ENCODE results near the gene PTPRC.

The PTPRC gene

DNA sequence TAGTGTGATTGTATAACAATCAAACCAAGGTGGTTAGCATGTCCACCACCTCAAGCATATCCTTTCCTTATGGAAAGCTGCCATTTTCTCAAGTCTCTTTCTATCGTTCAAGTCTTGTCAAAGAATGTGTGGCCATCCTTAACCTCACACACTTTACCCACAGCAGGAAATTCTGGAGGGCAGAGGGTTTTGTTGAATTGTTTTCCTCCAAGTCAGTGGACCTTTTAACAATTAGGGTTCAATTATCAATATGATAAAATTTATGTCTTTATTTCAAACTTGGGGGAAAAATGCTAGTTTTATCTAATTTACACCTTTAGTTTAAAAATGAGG is 14.2 kb upstream of the PTPRC start:
- TF ChIP-seq LEF1 (IDR thresholded peaks at IDR 0.05; ENCODE audit: borderline replicate concordance): no peak
- TF ChIP-seq, protein P1, sequence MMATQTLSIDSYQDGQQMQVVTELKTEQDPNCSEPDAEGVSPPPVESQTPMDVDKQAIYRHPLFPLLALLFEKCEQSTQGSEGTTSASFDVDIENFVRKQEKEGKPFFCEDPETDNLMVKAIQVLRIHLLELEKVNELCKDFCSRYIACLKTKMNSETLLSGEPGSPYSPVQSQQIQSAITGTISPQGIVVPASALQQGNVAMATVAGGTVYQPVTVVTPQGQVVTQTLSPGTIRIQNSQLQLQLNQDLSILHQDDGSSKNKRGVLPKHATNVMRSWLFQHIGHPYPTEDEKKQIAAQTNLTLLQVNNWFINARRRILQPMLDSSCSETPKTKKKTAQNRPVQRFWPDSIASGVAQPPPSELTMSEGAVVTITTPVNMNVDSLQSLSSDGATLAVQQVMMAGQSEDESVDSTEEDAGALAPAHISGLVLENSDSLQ (IDR thresholded peaks at IDR 0.05): no peak
- no peak for TF ChIP-seq FOXM1 (IDR thresholded peaks at IDR 0.05; ENCODE audit: borderline replicate concordance)
- no peak for TF ChIP-seq SUZ12 (IDR thresholded peaks at IDR 0.05)
- no peak for TF ChIP-seq SP1 (IDR thresholded peaks at IDR 0.05)
- TF ChIP-seq TARDBP (IDR thresholded peaks at IDR 0.05): no peak
- no peak for TF ChIP-seq BHLHE40 (IDR thresholded peaks at IDR 0.05; ENCODE audit: borderline replicate concordance)
- TF ChIP-seq ELF4 (IDR thresholded peaks at IDR 0.05): no peak
- TF ChIP-seq ZNF384 (IDR thresholded peaks at IDR 0.05): no peak
- no peak for TF ChIP-seq NFRKB (IDR thresholded peaks at IDR 0.05)
- no peak for TF ChIP-seq CTBP1 (IDR thresholded peaks at IDR 0.05; ENCODE audit: borderline replicate concordance)
- TF ChIP-seq L3MBTL2 (conservative IDR thresholded peaks at IDR 0.05): no peak
- no peak for TF ChIP-seq FOXK2 (IDR thresholded peaks at IDR 0.05)
- no peak for TF ChIP-seq ARNT (IDR thresholded peaks at IDR 0.05)
- no peak for TF ChIP-seq HDGF (IDR thresholded peaks at IDR 0.05; ENCODE audit: borderline replicate concordance)
- no peak for TF ChIP-seq FOXA1 (IDR thresholded peaks at IDR 0.05)
- POLR2A ChIA-PET: no interaction called here
- CTCF ChIA-PET: no interaction called here
- no peak for DNase-seq (ENCODE audit: extremely low spot score)

DNA sequence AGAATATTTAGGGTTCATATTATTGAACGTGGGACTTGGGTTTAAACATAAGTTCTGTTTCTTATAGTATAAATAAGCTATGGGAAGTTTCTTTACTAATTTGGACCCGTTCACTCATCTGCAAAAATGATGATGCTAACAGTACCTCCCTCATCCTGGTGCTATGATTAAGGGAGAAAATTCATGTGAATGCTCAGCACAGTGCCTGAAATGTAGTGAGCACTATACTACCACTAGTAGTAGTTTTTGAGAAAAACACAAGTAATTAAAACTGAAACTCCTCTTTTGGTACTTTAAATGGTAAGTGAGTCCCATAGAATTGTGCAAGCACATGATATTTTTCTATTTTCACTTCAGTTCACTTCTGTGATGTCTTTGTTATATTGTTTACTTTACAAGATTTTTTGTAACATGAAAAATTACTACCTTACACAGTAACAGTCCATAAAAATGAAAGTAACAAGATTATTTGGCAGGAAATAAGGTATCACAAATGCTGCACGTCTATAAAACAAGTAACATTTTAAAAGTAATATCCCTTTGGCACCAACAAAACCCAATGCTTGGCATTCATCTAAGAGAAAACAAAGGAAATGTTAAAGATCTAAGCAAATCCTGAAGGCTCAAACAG is 11.3 kb upstream of the PTPRC start:
- TF ChIP-seq CTBP1 (IDR thresholded peaks at IDR 0.05; ENCODE audit: borderline replicate concordance): no peak
- TF ChIP-seq TARDBP (IDR thresholded peaks at IDR 0.05): no peak
- no peak for TF ChIP-seq ARNT (IDR thresholded peaks at IDR 0.05)
- no peak for TF ChIP-seq LEF1 (IDR thresholded peaks at IDR 0.05; ENCODE audit: borderline replicate concordance)
- TF ChIP-seq ELF4 (IDR thresholded peaks at IDR 0.05): no peak
- no peak for TF ChIP-seq SP1 (IDR thresholded peaks at IDR 0.05)
- no peak for TF ChIP-seq HDGF (IDR thresholded peaks at IDR 0.05; ENCODE audit: borderline replicate concordance)
- no peak for TF ChIP-seq ZNF384 (IDR thresholded peaks at IDR 0.05)
- no peak for TF ChIP-seq FOXM1 (IDR thresholded peaks at IDR 0.05; ENCODE audit: borderline replicate concordance)
- TF ChIP-seq FOXK2 (IDR thresholded peaks at IDR 0.05): no peak
- no peak for TF ChIP-seq NFRKB (IDR thresholded peaks at IDR 0.05)
- TF ChIP-seq BHLHE40 (IDR thresholded peaks at IDR 0.05; ENCODE audit: borderline replicate concordance): no peak
- TF ChIP-seq L3MBTL2 (conservative IDR thresholded peaks at IDR 0.05): no peak
- TF ChIP-seq FOXA1 (IDR thresholded peaks at IDR 0.05): no peak
- TF ChIP-seq, protein P1 (IDR thresholded peaks at IDR 0.05): no peak
- POLR2A ChIA-PET: no interaction called here
- CTCF ChIA-PET: no interaction called here
- no peak for DNase-seq (ENCODE audit: extremely low spot score)

- DNase-seq (ENCODE audit: extremely low spot score): no peak
- CTCF ChIA-PET: no interaction called here
- no peak for TF ChIP-seq ZNF384 (IDR thresholded peaks at IDR 0.05)
- no peak for TF ChIP-seq L3MBTL2 (conservative IDR thresholded peaks at IDR 0.05)
- TF ChIP-seq HDGF (IDR thresholded peaks at IDR 0.05; ENCODE audit: borderline replicate concordance): no peak
- TF ChIP-seq ARNT (IDR thresholded peaks at IDR 0.05): no peak
- TF ChIP-seq ELF4 (IDR thresholded peaks at IDR 0.05): no peak
- no peak for TF ChIP-seq NFRKB (IDR thresholded peaks at IDR 0.05)
- no peak for TF ChIP-seq SUZ12 (IDR thresholded peaks at IDR 0.05)
- TF ChIP-seq SP1 (IDR thresholded peaks at IDR 0.05): no peak
- no peak for TF ChIP-seq LEF1 (IDR thresholded peaks at IDR 0.05; ENCODE audit: borderline replicate concordance)
- TF ChIP-seq FOXA1 (IDR thresholded peaks at IDR 0.05): no peak
- no peak for TF ChIP-seq FOXM1 (IDR thresholded peaks at IDR 0.05; ENCODE audit: borderline replicate concordance)
- no peak for TF ChIP-seq BHLHE40 (IDR thresholded peaks at IDR 0.05; ENCODE audit: borderline replicate concordance)
- TF ChIP-seq, protein P1 (IDR thresholded peaks at IDR 0.05): no peak
- TF ChIP-seq FOXK2 (IDR thresholded peaks at IDR 0.05): no peak
- no peak for TF ChIP-seq CTBP1 (IDR thresholded peaks at IDR 0.05; ENCODE audit: borderline replicate concordance)
- POLR2A ChIA-PET: no interaction called here
These were observed 10.8 kb upstream of the PTPRC start for GRCh38 chr1:198628067-198628455.

DNA sequence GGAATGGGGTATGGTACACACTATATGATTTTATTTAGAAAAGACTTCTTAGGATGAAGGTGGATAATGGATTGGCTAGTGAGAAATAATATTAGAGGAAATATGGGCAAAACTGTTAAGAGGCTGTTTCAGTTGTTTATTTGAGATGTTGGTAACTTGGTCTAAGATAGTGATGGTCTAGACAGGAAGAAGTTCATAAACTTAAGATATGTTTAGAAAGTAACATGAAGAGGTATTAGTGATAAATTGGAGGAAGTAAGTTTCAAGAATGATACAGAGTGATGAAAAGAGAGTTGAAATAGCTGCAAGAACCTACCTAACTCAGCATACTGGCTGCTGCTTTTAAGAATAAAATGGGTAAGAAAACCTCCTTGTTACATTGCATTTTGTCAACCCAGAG is 9.2 kb upstream of the PTPRC start:
- TF ChIP-seq FOXA1 (IDR thresholded peaks at IDR 0.05) (no peak), ARNT (IDR thresholded peaks at IDR 0.05) (no peak), SUZ12 (IDR thresholded peaks at IDR 0.05) (no peak)
- ChIA-PET CTCF (no interaction called here), POLR2A (no interaction called here)
- no peak for DNase-seq (ENCODE audit: extremely low spot score)

GRCh38 chr1:198630863-198631262 is 8.0 kb upstream of the PTPRC start:
- DNase-seq (ENCODE audit: extremely low spot score): no peak
- ChIA-PET POLR2A (no interaction called here), CTCF (no interaction called here)
- no peak for TF ChIP-seq ZNF384 (IDR thresholded peaks at IDR 0.05)
- TF ChIP-seq CTBP1 (IDR thresholded peaks at IDR 0.05; ENCODE audit: borderline replicate concordance): no peak
- no peak for TF ChIP-seq SUZ12 (IDR thresholded peaks at IDR 0.05)
- no peak for TF ChIP-seq NFRKB (IDR thresholded peaks at IDR 0.05)
- TF ChIP-seq BHLHE40 (IDR thresholded peaks at IDR 0.05; ENCODE audit: borderline replicate concordance): no peak
- TF ChIP-seq HDGF (IDR thresholded peaks at IDR 0.05; ENCODE audit: borderline replicate concordance): no peak
- TF ChIP-seq FOXK2 (IDR thresholded peaks at IDR 0.05): no peak
- TF ChIP-seq SP1 (IDR thresholded peaks at IDR 0.05): no peak
- no peak for TF ChIP-seq FOXA1 (IDR thresholded peaks at IDR 0.05)
- no peak for TF ChIP-seq ARNT (IDR thresholded peaks at IDR 0.05)

DNA sequence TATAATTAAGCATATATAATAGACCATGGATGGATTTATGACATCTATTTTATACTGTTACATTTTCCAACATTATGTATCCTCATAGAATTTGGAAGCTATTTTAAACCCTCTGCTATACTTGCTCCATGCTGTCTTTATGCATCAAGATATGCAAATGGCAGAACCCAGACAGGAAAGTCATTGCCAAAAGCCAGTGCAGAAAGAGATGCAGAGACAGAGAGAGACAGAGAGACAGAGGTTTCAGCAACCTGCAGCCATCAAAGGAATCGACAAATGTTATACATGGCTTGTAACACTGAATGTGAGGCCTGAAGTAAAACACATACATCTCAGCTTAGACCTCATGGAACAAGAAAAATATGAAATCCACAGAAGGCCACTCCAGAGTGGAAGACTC is 7.5 kb upstream of the PTPRC start:
- TF ChIP-seq ZNF384 (IDR thresholded peaks at IDR 0.05) (no peak), TARDBP (IDR thresholded peaks at IDR 0.05) (no peak), SUZ12 (IDR thresholded peaks at IDR 0.05) (no peak), HDGF (IDR thresholded peaks at IDR 0.05; ENCODE audit: borderline replicate concordance) (no peak), ELF4 (IDR thresholded peaks at IDR 0.05) (no peak), CTBP1 (IDR thresholded peaks at IDR 0.05; ENCODE audit: borderline replicate concordance) (no peak), NFRKB (IDR thresholded peaks at IDR 0.05) (no peak), FOXM1 (IDR thresholded peaks at IDR 0.05; ENCODE audit: borderline replicate concordance) (no peak), SP1 (IDR thresholded peaks at IDR 0.05) (no peak), ARNT (IDR thresholded peaks at IDR 0.05) (no peak), L3MBTL2 (conservative IDR thresholded peaks at IDR 0.05) (no peak), LEF1 (IDR thresholded peaks at IDR 0.05; ENCODE audit: borderline replicate concordance) (no peak), FOXK2 (IDR thresholded peaks at IDR 0.05) (no peak), BHLHE40 (IDR thresholded peaks at IDR 0.05; ENCODE audit: borderline replicate concordance) (no peak), FOXA1 (IDR thresholded peaks at IDR 0.05) (no peak)
- TF ChIP-seq, protein P1 (IDR thresholded peaks at IDR 0.05): no peak
- CTCF ChIA-PET: no interaction called here
- POLR2A ChIA-PET: no interaction called here
- no peak for DNase-seq (ENCODE audit: extremely low spot score)

Measured in HEK293T (cell line).